NCI-H146 (cell line): ENCODE results near the gene PPP1R1B.

Source experiments
- DNase-seq: peaks from one replicate; lab custom pipeline; 2025; lab: John Stamatoyannopoulos, UW

PPP1R1B gene

GRCh38 chr17:39600288-39600996 is 26.3 kb upstream of the PPP1R1B start:
- DNase-seq: no peak

- no peak for DNase-seq
These were observed 25.7 kb upstream of the PPP1R1B start for GRCh38 chr17:39600997-39601597.

GRCh38 chr17:39601758-39602532 is 24.8 kb upstream of the PPP1R1B start:
- DNase-seq: no peak

GRCh38 chr17:39602533-39603303 is 24.0 kb upstream of the PPP1R1B start:
- DNase-seq: no peak

GRCh38 chr17:39603304-39604016 is 23.3 kb upstream of the PPP1R1B start:
- DNase-seq: no peak

- no peak for DNase-seq
These were observed 21.8 kb upstream of the PPP1R1B start for GRCh38 chr17:39604911-39605491.

- DNase-seq: peak; percentile 41
These were observed 21.0 kb upstream of the PPP1R1B start for GRCh38 chr17:39605492-39606433.

GRCh38 chr17:39606434-39607056 is 20.2 kb upstream of the PPP1R1B start:
- peak; percentile 28 for DNase-seq

GRCh38 chr17:39607057-39607850 is 19.5 kb upstream of the PPP1R1B start:
- no peak for DNase-seq

- DNase-seq: no peak
These were observed 19.0 kb upstream of the PPP1R1B start, which contains the start of gene NEUROD2 for GRCh38 chr17:39607851-39608130. Gene NEUROD2, minus strand, starts transcription at chr17:39607920. Its CDS starts 1,321 bp downstream, at chr17:39606599.

GRCh38 chr17:39608142-39608981 is 18.4 kb upstream of the PPP1R1B start:
- peak; percentile 12 for DNase-seq

- no peak for DNase-seq
These were observed 17.2 kb upstream of the PPP1R1B start for GRCh38 chr17:39609416-39610025.

- DNase-seq: no peak
These were observed 15.2 kb upstream of the PPP1R1B start for GRCh38 chr17:39611401-39612112.

GRCh38 chr17:39612291-39612894 is 14.4 kb upstream of the PPP1R1B start:
- DNase-seq: no peak

GRCh38 chr17:39612935-39613464 is 13.8 kb upstream of the PPP1R1B start:
- no peak for DNase-seq

- no peak for DNase-seq
These were observed 12.1 kb upstream of the PPP1R1B start for GRCh38 chr17:39614545-39615157.
